ENCODE measurements around the gene BTBD8. TPM values are rescaled to one million over a fixed set of nuclear protein-coding genes. Genes with fewer than 3 reads are reported as not detected.
"Not testable (repeated sequence)": the region's sequence is repeated elsewhere in the genome, so short reads cannot be mapped to it uniquely, and the experiment has no call there.

Gene BTBD8
- total RNA-seq, 1 donor from 2014 or later: 3.6 TPM

DNA sequence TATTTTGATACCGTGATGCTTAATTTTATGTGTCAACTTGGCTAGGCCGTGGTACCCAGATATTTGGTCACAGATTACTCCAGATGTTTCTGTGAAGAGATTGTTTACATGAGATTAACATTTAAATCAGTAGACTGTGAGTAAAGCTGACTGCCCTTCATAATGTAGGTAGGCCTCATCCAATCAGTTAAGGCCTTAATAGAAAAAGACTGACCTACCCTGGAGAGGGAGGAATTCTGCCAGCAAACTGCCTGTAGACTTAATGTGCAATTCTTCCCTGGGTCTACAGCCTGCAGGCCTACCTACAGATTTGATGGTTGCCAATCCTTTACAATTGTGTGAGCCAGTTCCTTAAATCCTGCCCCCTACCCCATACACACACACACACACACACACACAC is 9.3 kb upstream of the BTBD8 start:
- Histone ChIP-seq H3K4me3 (no peak overlapping the region), H3K27me3 (no peaks in the 10 kb centered on the region), H3K27ac (no peak overlapping the region), H3K9me3 (no peaks in the 10 kb centered on the region), H3K4me1 (no peaks in the 10 kb centered on the region), H3K36me3 (no peaks in the 10 kb centered on the region)
- DNase-seq (ENCODE audit: low spot score in 2 of 2): no peak
- TF ChIP-seq, protein P1, sequence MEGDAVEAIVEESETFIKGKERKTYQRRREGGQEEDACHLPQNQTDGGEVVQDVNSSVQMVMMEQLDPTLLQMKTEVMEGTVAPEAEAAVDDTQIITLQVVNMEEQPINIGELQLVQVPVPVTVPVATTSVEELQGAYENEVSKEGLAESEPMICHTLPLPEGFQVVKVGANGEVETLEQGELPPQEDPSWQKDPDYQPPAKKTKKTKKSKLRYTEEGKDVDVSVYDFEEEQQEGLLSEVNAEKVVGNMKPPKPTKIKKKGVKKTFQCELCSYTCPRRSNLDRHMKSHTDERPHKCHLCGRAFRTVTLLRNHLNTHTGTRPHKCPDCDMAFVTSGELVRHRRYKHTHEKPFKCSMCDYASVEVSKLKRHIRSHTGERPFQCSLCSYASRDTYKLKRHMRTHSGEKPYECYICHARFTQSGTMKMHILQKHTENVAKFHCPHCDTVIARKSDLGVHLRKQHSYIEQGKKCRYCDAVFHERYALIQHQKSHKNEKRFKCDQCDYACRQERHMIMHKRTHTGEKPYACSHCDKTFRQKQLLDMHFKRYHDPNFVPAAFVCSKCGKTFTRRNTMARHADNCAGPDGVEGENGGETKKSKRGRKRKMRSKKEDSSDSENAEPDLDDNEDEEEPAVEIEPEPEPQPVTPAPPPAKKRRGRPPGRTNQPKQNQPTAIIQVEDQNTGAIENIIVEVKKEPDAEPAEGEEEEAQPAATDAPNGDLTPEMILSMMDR (IDR thresholded peaks at IDR 0.05): no peak
- intact Hi-C loops (cut with DNase I): no loop called here

DNA sequence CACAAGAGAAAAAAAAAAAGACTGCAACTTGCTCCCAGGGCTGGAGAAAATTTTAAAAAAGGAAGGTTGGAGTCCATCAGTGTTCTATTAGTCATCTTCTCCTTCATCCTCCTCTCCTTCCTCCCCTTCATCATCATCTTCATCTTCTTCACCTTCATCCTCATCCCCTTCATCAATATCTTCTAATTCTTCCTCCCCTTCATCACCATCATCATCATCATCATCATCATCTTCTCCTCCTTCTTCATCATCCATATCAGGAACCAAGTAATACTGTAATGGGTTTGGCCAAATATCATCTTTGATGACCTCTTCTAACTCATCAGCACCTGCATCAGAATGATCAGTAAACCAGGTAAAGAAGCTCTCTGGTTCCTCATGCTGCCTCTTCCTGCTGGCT is 5.7 kb upstream of the BTBD8 start:
- H3K27me3 ChIP-seq; DNase-seq (ENCODE audit: low spot score in 2 of 2); intact Hi-C loops (cut with DNase I); H3K36me3 ChIP-seq; H3K27ac ChIP-seq; H3K4me3 ChIP-seq; H3K9me3 ChIP-seq; H3K4me1 ChIP-seq: not testable (repeated sequence)

DNA sequence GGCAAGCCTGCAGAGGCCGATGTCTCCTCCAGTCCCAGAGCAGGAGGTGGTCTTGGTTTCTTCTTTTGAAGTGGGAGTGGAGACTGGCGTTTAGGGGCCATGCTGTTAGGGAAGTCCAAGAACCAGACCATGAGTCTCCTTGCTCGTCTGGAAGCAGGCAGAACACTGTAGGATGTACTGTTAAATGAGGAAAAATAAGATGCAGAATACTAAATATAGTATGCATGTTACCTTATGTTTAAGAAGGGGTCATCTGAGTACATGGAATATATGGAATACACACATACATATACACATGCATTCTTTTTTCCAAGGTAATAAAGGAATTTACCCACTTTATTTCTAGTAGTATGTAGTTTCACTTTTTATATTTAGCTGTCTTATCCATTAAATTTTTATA is 4.8 kb upstream of the BTBD8 start, which contains the start of gene SETSIP:
TSS of gene SETSIP (minus strand) at position 101 of the 400 bp plus-strand sequence. CDS start at position 101, 0 bp downstream.
- H3K4me3 ChIP-seq: no peak within 1 kb of the TSS

DNA sequence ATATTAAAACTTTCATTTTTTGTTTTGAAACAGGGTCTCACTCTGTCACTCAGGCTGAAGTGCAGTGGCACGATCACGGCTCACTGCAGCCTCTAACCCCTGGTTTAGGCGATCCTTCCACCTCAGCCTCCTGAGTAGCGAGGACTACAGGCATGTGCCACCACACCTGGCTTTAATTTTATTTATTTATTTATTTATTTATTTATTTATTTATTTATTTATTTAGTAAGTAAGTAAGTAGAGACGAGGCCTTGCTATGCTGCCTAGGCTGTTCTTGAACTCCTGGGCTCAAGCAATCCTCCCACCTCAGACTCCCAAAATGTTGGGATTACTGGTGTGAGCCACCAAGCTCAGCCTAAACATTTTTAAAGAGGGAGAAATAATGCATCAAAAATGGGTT is 3.8 kb upstream of the BTBD8 start:
- H3K36me3 ChIP-seq: no peaks in the 10 kb centered on the region
- TF ChIP-seq, protein P1 (IDR thresholded peaks at IDR 0.05): no peak
- intact Hi-C loops (cut with DNase I): no loop called here
- no peak overlapping the region for H3K4me3 ChIP-seq
- peaks cover 3 to 7% of the 10 kb centered on the region in 2 donors for H3K4me1 ChIP-seq
- DNase-seq (ENCODE audit: low spot score in 2 of 2): no peak
- H3K27me3 ChIP-seq: no peaks in the 10 kb centered on the region
- H3K27ac ChIP-seq: no peak overlapping the region
- H3K9me3 ChIP-seq: no peaks in the 10 kb centered on the region

More for the DNA sequence above, 4.8 kb upstream of the BTBD8 start, which contains the start of gene SETSIP:
- TF ChIP-seq, protein P1 (IDR thresholded peaks at IDR 0.05): no peak
- H3K27ac ChIP-seq: no peak within 1 kb of the TSS
- peaks cover 0 to 2% of the 10 kb centered on the region in 2 donors for H3K4me1 ChIP-seq
- intact Hi-C loops (cut with DNase I): no loop called here
- H3K36me3 ChIP-seq: no peaks in the 10 kb centered on the region
- DNase-seq (ENCODE audit: low spot score in 2 of 2): no peak
- no peaks in the 10 kb centered on the region for H3K27me3 ChIP-seq
- no peaks in the 10 kb centered on the region for H3K9me3 ChIP-seq

DNA sequence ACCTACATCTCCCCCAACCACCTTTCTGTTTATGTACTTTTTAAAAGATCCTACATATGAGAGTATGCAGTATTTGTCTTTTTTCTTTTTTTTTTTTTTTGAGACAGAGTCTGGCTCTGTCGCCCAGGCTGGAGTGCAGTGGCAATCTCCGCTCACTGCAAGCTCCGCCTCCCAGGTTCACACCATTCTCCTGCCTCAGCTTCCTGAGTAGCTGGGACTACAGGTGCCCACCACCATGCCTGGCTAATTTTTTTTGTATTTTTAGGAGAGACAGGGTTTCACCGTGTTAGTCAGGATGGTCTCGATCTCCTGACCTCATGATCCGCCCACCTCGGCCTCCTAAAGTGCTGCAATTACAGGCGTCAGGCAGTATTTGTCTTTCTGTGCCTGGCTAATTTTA is 2.1 kb upstream of the BTBD8 start:
- intact Hi-C loops (cut with DNase I); H3K27ac ChIP-seq; H3K4me1 ChIP-seq; H3K4me3 ChIP-seq; H3K9me3 ChIP-seq; DNase-seq (ENCODE audit: low spot score in 2 of 2); H3K36me3 ChIP-seq; H3K27me3 ChIP-seq: not testable (repeated sequence)

DNA sequence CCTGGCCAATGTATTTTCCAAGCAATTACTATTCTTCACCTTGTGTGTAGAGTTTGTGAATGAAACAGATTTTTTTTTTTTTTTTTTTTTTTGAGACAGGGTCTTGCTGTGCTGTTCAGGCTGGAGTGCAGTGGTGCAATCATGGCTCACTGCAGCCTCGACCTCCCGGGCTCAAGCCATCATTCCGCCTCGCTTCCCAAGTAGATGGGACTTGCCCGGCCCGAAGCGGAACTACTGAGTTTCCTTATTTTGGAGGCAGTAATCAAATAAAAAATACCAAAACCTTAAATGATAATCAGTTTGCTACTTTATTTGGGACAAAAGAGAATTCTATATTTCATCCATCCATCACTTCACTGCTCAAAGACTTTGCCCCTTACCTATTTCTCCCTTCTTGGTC is 704 bp upstream of the BTBD8 start:
- Histone ChIP-seq H3K36me3 (no peaks in the 10 kb centered on the region), H3K4me3 (peak overlapping the region; percentile 62 to 89), H3K9me3 (no peaks in the 10 kb centered on the region), H3K27ac (no peak overlapping the region), H3K4me1 (peaks cover 3 to 8% of the 10 kb centered on the region in 2 donors), H3K27me3 (no peaks in the 10 kb centered on the region)
- intact Hi-C loops (cut with DNase I): no loop called here
- DNase-seq (ENCODE audit: low spot score in 2 of 2): no peak
- TF ChIP-seq, protein P1 (IDR thresholded peaks at IDR 0.05): no peak

DNA sequence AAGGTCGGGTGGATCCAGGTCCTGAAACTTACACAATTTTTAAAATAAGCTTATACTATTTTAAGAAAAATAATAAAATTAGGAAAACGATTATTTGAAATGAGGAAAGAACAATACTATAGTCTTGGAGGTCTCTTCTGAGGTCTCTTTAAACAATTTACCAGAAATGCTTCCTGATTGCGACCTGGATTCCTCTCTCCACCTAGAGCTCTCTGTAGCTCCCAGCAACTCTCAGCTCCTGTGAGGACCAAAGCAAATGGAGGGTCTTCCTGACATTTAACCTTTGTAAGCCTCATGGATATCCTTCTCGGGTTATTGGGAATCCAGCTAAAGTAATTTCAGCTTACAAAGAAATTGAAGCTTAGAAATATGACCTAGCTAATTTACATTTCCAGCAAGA is 886 bp downstream of the BTBD8 start:
- TF ChIP-seq, protein P1 (IDR thresholded peaks at IDR 0.05): no peak
- intact Hi-C loops (cut with DNase I): loop anchor here (5.0 to 10.0 kb wide), 2 partner anchors 216 to 576 kb away; partner anchors contain the start of genes CDC7, GLMN and RPAP2
- H3K27me3 ChIP-seq: no peaks in the 10 kb centered on the region
- H3K9me3 ChIP-seq: peaks cover 6 to 11% of the 10 kb centered on the region in 2 donors
- H3K4me1 ChIP-seq: peaks cover 3 to 8% of the 10 kb centered on the region in 2 donors
- no peak for DNase-seq (ENCODE audit: low spot score in 2 of 2)
- peak overlapping the region; percentile 62 to 89 for H3K4me3 ChIP-seq
- peak overlapping the region in 1 of 2 donors; percentile 69 for H3K27ac ChIP-seq
- peaks cover 0 to 4% of the 10 kb centered on the region in 2 donors for H3K36me3 ChIP-seq
